Gastrocnemius medialis (tissue), 4 donors: ENCODE data around the gene SLC1A3. TPM values are rescaled to one million over a fixed set of nuclear protein-coding genes. Genes with fewer than 3 reads are reported as not detected.

Source experiments
- ATAC-seq, 2 donors: fragments of 150-250 bp; one replicate each; pipeline ENCODE4 v1.9.1; 2016
- DNase-seq, 2 donors: peaks; one replicate each; pipeline ENCODE4 v3.0.0-alpha.2; 2019
- H3K27ac ChIP-seq, 4 donors: fragments of 200-600 bp; sonication (generic); 1 replicate in 1 of 4; 2 replicates in 3 of 4; pipeline ENCODE4 v1.5.1; 2016 to 2018; ENCODE audit warnings: mild to moderate bottlenecking in 2 of 4, moderate library complexity in 1 of 4
- H3K27me3 ChIP-seq, 3 donors: fragments of 200-600 bp; sonication (generic) in 2 of 3; 1 replicate in 1 of 3; 2 replicates in 2 of 3; pipeline versions ENCODE4 v1.5.1 to v1.6.0; 2016 to 2019; ENCODE audit warnings: mild to moderate bottlenecking in 1 of 3, moderate library complexity in 1 of 3
- H3K36me3 ChIP-seq, 2 donors: fragments of 200-600 bp; sonication (generic) in 1 of 2; one replicate each; pipeline ENCODE4 v1.5.1; 2017 to 2018
- H3K4me1 ChIP-seq, 2 donors: fragments of 200-600 bp; sonication (generic) in 1 of 2; one replicate each; pipeline ENCODE4 v1.5.1; 2016 to 2017; ENCODE audit warnings: mild to moderate bottlenecking in 2 of 2
- H3K4me3 ChIP-seq, 4 donors: fragments of 200-600 bp; sonication (generic) in 3 of 4; 1 replicate in 1 of 4; 2 replicates in 3 of 4; pipeline ENCODE4 v1.5.1; 2016 to 2019; ENCODE audit warnings: mild to moderate bottlenecking in 2 of 4
- H3K9me3 ChIP-seq, 3 donors: fragments of 200-600 bp; sonication (generic) in 2 of 3; 1 replicate in 1 of 3; 2 replicates in 2 of 3; pipeline ENCODE4 v1.5.1; 2016 to 2019
- CTCF ChIP-seq, 5 experiments: fragments of 450-650 bp in 3 of 5; fragments of 200-600 bp in 2 of 5; sonication (generic) in 2 of 5; IDR thresholded peaks in 4 of 5; conservative IDR thresholded peaks in 1 of 5; 1 replicate in 4 of 5; 2 replicates in 1 of 5; pipeline ENCODE4 v1.5.1; 2016 to 2019; ENCODE audit warnings: antibody characterized with exemption in 5 of 5, mild to moderate bottlenecking in 3 of 5, moderate library complexity in 3 of 5
- POLR2A ChIP-seq, 2 donors: fragments of 450-650 bp; IDR thresholded peaks; one replicate each; pipeline ENCODE4 v1.6.1; 2017; ENCODE audit warnings: antibody characterized with exemption in 2 of 2, mild to moderate bottlenecking in 2 of 2, moderate library complexity in 2 of 2
- in situ Hi-C, 4 donors: fragments of 200-750 bp; cut with MboI; loops; one replicate each; pipeline versions ENCODE4 v1.15.0 to v1.8.0; 2017; ENCODE audit warnings: low sequenced_read_pairs in 4 of 4
- intact Hi-C: fragments of 100-400 bp; cut with DNase I; formaldehyde crosslinking; loops from one replicate; pipeline ENCODE4 v1.15.1; 2023; ENCODE audit warnings: low total_unique reads
- total RNA-seq, 4 donors: library from RNA; depleted of rRNA; stranded (reverse); fragments of >200 nt; gene quantifications; one replicate each; pipeline versions ENCODE4 v1.1.0 to v1.2.3, GENCODE V29; 2016

Gene SLC1A3
- total RNA-seq, 4 donors from 2014 or later = 5.3 to 69.4 (median 17.4) TPM

GRCh38 chr5:36602704-36603321 lies 3.6 kb upstream of the SLC1A3 start:
- H3K4me3 ChIP-seq = no peak overlapping the region
- intact Hi-C loops = loop anchor here (10.0 kb wide), 1 partner anchor 188 kb away; no protein-coding TSS in a partner anchor
- H3K27ac ChIP-seq = no peak overlapping the region
- peaks cover 5 to 6% of the 10 kb centered on the region in 2 donors for H3K4me1 ChIP-seq
- DNase-seq (no peak), ATAC-seq (no peak)
- no peaks in the 10 kb centered on the region for H3K27me3 ChIP-seq
- in situ Hi-C loops = loop anchor here in 1 of 4 donors (10.0 kb wide), 1 partner anchor 92 kb away; no protein-coding TSS in a partner anchor
- TF ChIP-seq POLR2A (IDR thresholded peaks at IDR 0.05) = no peak
- no peak for TF ChIP-seq CTCF (IDR thresholded peaks at IDR 0.05 in 4 of 5, conservative IDR thresholded peaks at IDR 0.05 in 1 of 5)
- no peaks in the 10 kb centered on the region for H3K9me3 ChIP-seq
- no peaks in the 10 kb centered on the region for H3K36me3 ChIP-seq

- Histone ChIP-seq H3K36me3 (no peaks in the 10 kb centered on the region), H3K27ac (no peak overlapping the region), H3K4me1 (peaks cover 17 to 25% of the 10 kb centered on the region in 2 donors), H3K4me3 (no peak overlapping the region), H3K27me3 (no peaks in the 10 kb centered on the region), H3K9me3 (no peaks in the 10 kb centered on the region)
- intact Hi-C loops = loop anchor here (5.0 to 10.0 kb wide), 2 partner anchors 190 to 277 kb away; no protein-coding TSS in a partner anchor
- in situ Hi-C loops = loop anchor here in 1 of 4 donors (10.0 kb wide), 1 partner anchor 90 kb away; no protein-coding TSS in a partner anchor
- TF ChIP-seq POLR2A (IDR thresholded peaks at IDR 0.05) (no peak), CTCF (IDR thresholded peaks at IDR 0.05 in 4 of 5, conservative IDR thresholded peaks at IDR 0.05 in 1 of 5) (no peak)
- ATAC-seq (no peak), DNase-seq (no peak)
Measured at GRCh38 chr5:36605241-36605640, 1.2 kb upstream of the SLC1A3 start.

GRCh38 chr5:36606036-36606427 lies 374 bp upstream of the SLC1A3 start:
- Histone ChIP-seq H3K4me3 (peak overlapping the region; percentile 59 to 83 (median 76)), H3K27me3 (no peaks in the 10 kb centered on the region), H3K27ac (peak overlapping the region; percentile 75 to 94 (median 91)), H3K9me3 (no peaks in the 10 kb centered on the region), H3K4me1 (peaks cover 17 to 32% of the 10 kb centered on the region in 2 donors), H3K36me3 (no peaks in the 10 kb centered on the region)
- ATAC-seq (no peak), DNase-seq (no peak)
- in situ Hi-C loops (loop anchor here in 1 of 4 donors (10.0 kb wide), 1 partner anchor 89 kb away; no protein-coding TSS in a partner anchor), intact Hi-C loops (loop anchor here (2.0 to 10.0 kb wide), 3 partner anchors 87 to 276 kb away; no protein-coding TSS in a partner anchor)
- no peak for TF ChIP-seq POLR2A (IDR thresholded peaks at IDR 0.05)
- no peak for TF ChIP-seq CTCF (IDR thresholded peaks at IDR 0.05 in 4 of 5, conservative IDR thresholded peaks at IDR 0.05 in 1 of 5)

GRCh38 chr5:36607114-36607571 lies 737 bp downstream of the SLC1A3 start:
- H3K9me3 ChIP-seq = no peaks in the 10 kb centered on the region
- peak overlapping the region; percentile 59 to 83 (median 76) for H3K4me3 ChIP-seq
- intact Hi-C loops = loop anchor here (2.0 to 10.0 kb wide), 3 partner anchors 86 to 275 kb away; no protein-coding TSS in a partner anchor
- no peaks in the 10 kb centered on the region for H3K36me3 ChIP-seq
- peaks cover 22 to 34% of the 10 kb centered on the region in 2 donors for H3K4me1 ChIP-seq
- DNase-seq (peak; percentile 34 to 51), ATAC-seq (peak; percentile 73)
- TF ChIP-seq CTCF (IDR thresholded peaks at IDR 0.05 in 4 of 5, conservative IDR thresholded peaks at IDR 0.05 in 1 of 5) (no peak), POLR2A (IDR thresholded peaks at IDR 0.05) (no peak)
- no peaks in the 10 kb centered on the region for H3K27me3 ChIP-seq
- in situ Hi-C loops = loop anchor here in 1 of 4 donors (10.0 kb wide), 1 partner anchor 88 kb away; no protein-coding TSS in a partner anchor
- peak overlapping the region; percentile 75 to 94 (median 91) for H3K27ac ChIP-seq
